NCI-H345 treated with DMSO at 0.1 percent for 48 hours (cell line): ENCODE data around the gene DGKD.
A peak's percentile ranks its signal among the peaks of the same experiment; 100 is the strongest.

ENCODE experiments used
- DNase-seq: peaks from one replicate; lab custom pipeline; 2025; ENCODE audit not compliant: unreplicated experiment; lab: John Stamatoyannopoulos, UW

DGKD gene

DNA sequence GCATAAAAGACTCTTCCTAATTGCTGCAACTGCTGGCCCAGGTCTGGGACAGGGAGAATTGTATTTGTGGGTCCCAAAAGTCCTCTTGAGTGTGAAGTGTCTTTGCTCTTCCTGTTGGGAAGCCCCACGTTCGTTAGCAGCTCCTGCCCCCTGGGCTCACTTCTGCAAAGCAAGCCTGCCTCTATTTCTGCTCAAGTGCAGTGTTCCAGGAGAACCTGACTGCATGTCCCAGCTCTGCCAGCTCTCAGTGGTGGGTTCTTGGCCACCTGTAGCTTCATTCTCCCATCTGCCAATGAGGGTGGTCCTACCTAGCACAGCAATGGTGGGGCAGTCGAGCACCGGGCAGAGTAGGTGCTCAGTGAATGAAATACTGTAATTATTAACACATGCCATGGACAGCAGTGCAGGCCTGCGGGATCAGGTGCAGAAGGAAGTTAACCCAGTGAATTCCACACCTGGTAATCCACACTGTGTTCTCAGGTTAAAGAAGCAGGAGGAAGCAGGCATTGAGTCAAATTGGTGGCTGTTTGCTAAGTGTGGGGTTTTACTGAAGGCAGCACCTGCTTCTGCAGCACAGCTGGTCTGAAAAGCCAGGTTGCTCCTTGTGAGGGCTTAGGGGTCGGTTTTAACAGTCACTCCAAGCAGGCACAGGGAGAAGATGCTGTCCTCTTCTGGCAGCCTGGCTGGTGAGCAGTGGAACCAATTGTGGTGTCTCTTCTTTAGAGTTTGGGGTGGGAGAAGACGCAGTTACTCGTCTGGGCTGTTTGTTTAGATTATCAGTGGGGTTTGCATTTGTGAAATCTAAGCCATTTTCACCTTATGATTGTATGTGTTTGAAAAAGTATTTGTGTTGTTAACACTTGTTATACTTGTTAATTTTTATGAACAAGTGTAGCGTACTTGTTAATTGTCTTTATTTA lies 54.3 kb downstream of the DGKD start:
- DNase-seq: no peak

GRCh38 chr2:233409286-233409991 lies 55.1 kb downstream of the DGKD start:
- DNase-seq: no peak

- DNase-seq: no peak
These were observed 56.0 kb downstream of the DGKD start for GRCh38 chr2:233410196-233410760.

DNA sequence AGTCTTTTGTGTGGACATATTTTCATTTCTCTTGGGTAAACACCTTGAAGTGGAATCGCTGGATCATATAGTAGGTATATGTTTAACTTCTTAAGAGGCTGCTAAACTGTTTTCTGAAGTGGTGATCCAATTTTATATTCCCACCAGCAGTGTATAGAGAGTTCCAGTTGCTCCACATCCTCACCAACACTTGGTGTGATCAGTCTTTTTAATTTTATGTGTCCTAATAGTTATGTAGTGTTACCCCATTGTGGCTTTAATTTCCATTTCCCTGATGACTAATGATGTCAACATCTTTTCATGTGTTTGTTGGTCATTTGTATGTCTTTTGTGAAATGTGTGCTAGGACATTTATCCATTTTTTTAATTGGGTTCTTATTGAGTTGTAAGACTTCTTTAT lies 56.9 kb downstream of the DGKD start:
- no peak for DNase-seq

GRCh38 chr2:233412405-233412804 lies 58.1 kb downstream of the DGKD start:
- no peak for DNase-seq

GRCh38 chr2:233413046-233413445 lies 58.8 kb downstream of the DGKD start:
- DNase-seq: no peak

- DNase-seq: peak; percentile 47
These were observed 59.4 kb downstream of the DGKD start for GRCh38 chr2:233413559-233414272.

DNA sequence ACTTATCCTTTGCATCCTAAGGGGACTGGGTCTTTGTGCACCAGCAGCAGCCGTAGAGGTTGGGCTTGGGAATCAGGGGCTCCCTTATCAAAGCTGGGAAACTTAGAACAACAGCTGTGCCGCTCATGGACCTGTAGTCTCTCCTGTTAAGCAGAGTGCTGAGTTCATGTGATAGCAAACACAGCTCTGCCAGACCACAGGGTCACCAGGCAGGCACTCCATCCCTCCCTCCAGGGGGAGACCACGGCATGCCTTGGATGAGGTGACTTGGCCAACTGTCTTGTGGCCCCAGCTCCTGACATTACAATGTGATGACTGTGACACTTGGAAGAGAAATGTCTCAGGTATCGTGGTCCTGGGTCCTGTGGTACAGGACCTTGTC lies 60.0 kb downstream of the DGKD start:
- no peak for DNase-seq

- no peak for DNase-seq
These were observed 60.7 kb downstream of the DGKD start for GRCh38 chr2:233414777-233415570.

GRCh38 chr2:233416199-233416598 lies 61.9 kb downstream of the DGKD start:
- no peak for DNase-seq

- DNase-seq: no peak
These were observed 62.4 kb downstream of the DGKD start for GRCh38 chr2:233416706-233417105.

- DNase-seq: no peak
These were observed 63.0 kb downstream of the DGKD start for GRCh38 chr2:233417282-233417681.

DNA sequence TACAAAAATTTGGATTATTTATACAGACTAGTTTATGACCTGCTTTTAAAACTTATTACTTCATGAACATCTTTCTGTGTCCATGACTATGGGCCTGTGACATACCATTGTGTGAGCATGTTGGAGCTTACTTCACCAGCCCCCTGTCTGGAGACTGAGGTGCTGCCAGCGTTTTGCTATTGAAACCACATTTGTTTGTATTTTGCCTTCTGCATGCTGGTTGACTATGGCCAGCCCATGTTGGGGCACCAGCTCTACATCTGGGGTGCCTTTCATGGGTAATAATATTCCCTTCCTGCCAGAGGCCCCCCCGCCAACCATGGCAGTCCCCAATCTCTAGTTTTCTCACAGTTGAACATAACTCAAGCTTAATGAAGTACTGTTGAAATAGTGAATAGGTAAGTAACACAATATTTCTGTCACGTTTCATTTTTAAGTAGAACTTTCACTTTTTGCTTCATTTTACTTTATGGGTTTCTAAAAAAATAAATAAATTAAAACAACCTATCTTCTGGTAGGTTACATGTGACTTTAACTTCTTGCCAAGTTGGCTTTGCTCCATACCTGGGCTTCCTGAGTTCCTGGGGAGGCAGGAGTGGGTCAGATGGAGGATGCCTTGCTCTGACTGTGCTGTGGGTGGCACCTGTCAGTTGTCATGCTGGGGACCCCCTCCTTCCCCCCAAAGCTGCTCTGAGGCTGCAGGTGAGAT lies 63.9 kb downstream of the DGKD start:
- no peak for DNase-seq

GRCh38 chr2:233418761-233419546 lies 64.7 kb downstream of the DGKD start:
- DNase-seq: no peak

DNA sequence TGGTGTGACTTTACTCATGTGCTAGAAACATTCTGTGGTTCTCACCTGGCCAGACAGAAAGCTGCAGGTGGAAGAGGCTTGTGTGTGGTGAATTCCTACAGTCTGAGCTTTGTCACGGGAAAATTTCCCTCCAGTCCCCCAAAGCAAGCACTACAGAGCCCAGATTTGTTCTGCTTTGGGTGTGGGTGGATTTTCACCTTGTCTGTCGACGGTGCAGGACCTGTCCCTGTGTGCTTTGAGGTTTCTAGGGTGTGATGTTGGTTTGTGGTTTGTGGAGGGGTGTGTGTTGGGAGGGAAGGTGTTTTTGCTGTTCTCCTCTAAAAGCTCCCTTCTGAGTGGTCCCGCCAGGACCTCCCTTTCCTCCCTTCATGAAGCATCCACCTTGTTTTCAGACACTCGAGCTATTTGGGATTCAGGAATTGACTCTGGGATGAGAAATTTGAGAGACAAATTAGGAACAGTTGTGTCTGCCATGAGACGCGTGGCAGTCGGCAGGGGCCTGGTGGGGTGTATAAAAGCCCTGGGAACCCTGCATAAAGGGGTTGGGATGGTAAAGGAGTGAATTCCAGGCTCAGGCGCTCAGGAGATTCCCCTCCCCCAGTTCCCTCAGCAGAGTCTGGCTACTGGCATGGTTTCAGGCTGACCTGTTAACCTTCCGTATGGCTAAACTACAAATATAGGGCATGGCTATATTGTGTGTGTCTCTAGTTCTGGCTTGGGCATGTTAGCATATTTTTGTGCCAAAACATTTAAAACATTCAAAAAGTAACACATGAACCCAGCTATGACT lies 65.5 kb downstream of the DGKD start:
- no peak for DNase-seq

- no peak for DNase-seq
These were observed 67.0 kb downstream of the DGKD start for GRCh38 chr2:233421091-233421816.

DNA sequence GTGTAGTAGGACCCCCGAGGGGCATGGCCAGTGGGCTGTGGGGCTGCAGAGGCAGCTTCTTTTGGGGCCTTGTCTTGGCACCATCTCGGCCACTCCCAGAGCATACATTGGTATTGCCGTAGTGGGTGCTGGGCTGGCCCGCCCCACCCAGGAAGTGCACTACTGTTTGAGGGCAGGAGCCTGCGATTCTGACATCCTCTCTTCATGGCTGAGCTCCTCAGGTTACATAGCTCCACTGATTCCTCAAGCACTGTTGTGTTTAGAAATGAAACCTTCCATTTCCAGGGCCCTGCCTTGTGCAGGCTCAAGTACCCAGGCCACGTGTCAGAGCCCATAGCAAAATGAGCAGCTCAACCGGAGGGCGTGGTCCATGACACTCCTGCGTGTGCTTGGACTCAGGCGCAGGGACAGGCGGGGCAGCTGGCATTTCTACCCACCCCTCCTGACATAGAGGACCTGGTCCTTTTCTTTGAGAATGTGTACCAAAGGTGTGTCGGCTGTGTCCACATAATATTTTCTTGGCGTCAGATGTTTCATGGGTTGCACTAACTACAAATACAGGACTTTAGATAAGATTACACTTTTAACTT lies 67.9 kb downstream of the DGKD start:
- no peak for DNase-seq
